ENCODE data around the gene HK2. TPM values are rescaled to one million over a fixed set of nuclear protein-coding genes. Genes with fewer than 3 reads are reported as not detected.

HK2 gene
- polyA plus RNA-seq, 1 donor = 2.8 TPM

- no CpG with 5 or more reads among the region's 4 CpGs for WGBS (ENCODE audit: insufficient coverage, low lambda C conversion rate)
- Histone ChIP-seq H3K27me3 (ENCODE audit: control insufficient read depth, insufficient read depth, low read length) (peaks cover 2% of the 10 kb centered on the region), H3K4me3 (ENCODE audit: low read length) (no peak overlapping the region), H3K9me3 (ENCODE audit: control insufficient read depth, low read depth, low read length) (no peaks in the 10 kb centered on the region), H3K36me3 (ENCODE audit: control insufficient read depth, insufficient read depth, low read length) (no peaks in the 10 kb centered on the region), H3K4me1 (ENCODE audit: control insufficient read depth, insufficient read depth, low read length) (no peaks in the 10 kb centered on the region), H3K27ac (ENCODE audit: low read length) (no peak overlapping the region)
- no peak for DNase-seq
These were observed 44.0 kb downstream of the HK2 start for GRCh38 chr2:74877781-74878433.

DNA sequence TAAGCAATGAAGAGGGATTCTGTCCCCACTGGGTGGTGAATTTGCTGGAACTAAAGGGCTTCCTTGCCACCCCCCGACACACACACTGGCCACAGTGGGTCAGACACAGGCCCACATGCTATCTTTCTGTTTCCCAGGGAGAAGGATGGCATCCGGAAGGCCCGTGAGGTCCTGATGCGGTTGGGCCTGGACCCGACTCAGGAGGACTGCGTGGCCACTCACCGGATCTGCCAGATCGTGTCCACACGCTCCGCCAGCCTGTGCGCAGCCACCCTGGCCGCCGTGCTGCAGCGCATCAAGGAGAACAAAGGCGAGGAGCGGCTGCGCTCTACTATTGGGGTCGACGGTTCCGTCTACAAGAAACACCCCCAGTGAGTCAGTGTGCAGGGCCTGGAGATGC, 44.6 kb downstream of the HK2 start:
- no CpG with 5 or more reads among the region's 20 CpGs for WGBS (ENCODE audit: insufficient coverage, low lambda C conversion rate)
- no peak overlapping the region for H3K4me3 ChIP-seq (ENCODE audit: low read length)
- no peaks in the 10 kb centered on the region for H3K4me1 ChIP-seq (ENCODE audit: control insufficient read depth, insufficient read depth, low read length)
- H3K27me3 ChIP-seq (ENCODE audit: control insufficient read depth, insufficient read depth, low read length) = peaks cover 2% of the 10 kb centered on the region
- no peak overlapping the region for H3K27ac ChIP-seq (ENCODE audit: low read length)
- no peak for DNase-seq
- no peaks in the 10 kb centered on the region for H3K9me3 ChIP-seq (ENCODE audit: control insufficient read depth, low read depth, low read length)
- H3K36me3 ChIP-seq (ENCODE audit: control insufficient read depth, insufficient read depth, low read length) = no peaks in the 10 kb centered on the region

- H3K9me3 ChIP-seq (ENCODE audit: control insufficient read depth, low read depth, low read length) = no peaks in the 10 kb centered on the region
- H3K4me3 ChIP-seq (ENCODE audit: low read length) = no peak overlapping the region
These were observed 46.3 kb downstream of the HK2 start for GRCh38 chr2:74880054-74880728.

DNA sequence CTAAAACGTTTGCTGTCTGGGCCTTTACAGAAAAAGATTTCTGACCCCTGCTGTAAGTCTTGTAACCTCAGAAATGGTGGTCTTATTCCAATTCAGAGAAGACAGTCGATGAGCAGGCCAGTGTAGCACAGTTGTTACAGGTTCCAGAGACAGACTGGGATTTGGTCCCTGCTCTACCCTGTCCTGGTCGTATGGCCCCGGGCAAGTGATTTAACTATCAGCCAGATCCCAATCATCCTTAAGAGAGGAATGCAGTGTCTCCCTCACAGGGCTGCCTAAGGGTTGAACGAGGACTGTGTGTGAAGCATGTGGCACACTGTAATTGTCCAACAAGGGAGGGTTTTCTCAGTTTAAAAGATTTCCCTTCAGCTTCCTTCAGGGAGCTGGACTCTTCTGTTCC, 47.2 kb downstream of the HK2 start:
- Histone ChIP-seq H3K27me3 (ENCODE audit: control insufficient read depth, insufficient read depth, low read length) (peaks cover 2% of the 10 kb centered on the region), H3K27ac (ENCODE audit: low read length) (no peak overlapping the region), H3K9me3 (ENCODE audit: control insufficient read depth, low read depth, low read length) (no peaks in the 10 kb centered on the region), H3K36me3 (ENCODE audit: control insufficient read depth, insufficient read depth, low read length) (no peaks in the 10 kb centered on the region), H3K4me1 (ENCODE audit: control insufficient read depth, insufficient read depth, low read length) (no peaks in the 10 kb centered on the region), H3K4me3 (ENCODE audit: low read length) (no peak overlapping the region)
- no peak for DNase-seq
- no CpG with 5 or more reads among the region's 5 CpGs for WGBS (ENCODE audit: insufficient coverage, low lambda C conversion rate)

More at GRCh38 chr2:74880054-74880728, 46.3 kb downstream of the HK2 start:
- no peaks in the 10 kb centered on the region for H3K36me3 ChIP-seq (ENCODE audit: control insufficient read depth, insufficient read depth, low read length)
- 90% methylated on average over 2 of the region's 24 CpGs for WGBS (ENCODE audit: insufficient coverage, low lambda C conversion rate)
- H3K4me1 ChIP-seq (ENCODE audit: control insufficient read depth, insufficient read depth, low read length) = no peaks in the 10 kb centered on the region
- H3K27me3 ChIP-seq (ENCODE audit: control insufficient read depth, insufficient read depth, low read length) = peaks cover 2% of the 10 kb centered on the region
- no peak for DNase-seq
- no peak overlapping the region for H3K27ac ChIP-seq (ENCODE audit: low read length)

- peaks cover 2% of the 10 kb centered on the region for H3K27me3 ChIP-seq (ENCODE audit: control insufficient read depth, insufficient read depth, low read length)
- no peak for DNase-seq
- H3K4me1 ChIP-seq (ENCODE audit: control insufficient read depth, insufficient read depth, low read length) = no peaks in the 10 kb centered on the region
- no peak overlapping the region for H3K27ac ChIP-seq (ENCODE audit: low read length)
- WGBS (ENCODE audit: insufficient coverage, low lambda C conversion rate) = no CpG with 5 or more reads among the region's 19 CpGs
- H3K9me3 ChIP-seq (ENCODE audit: control insufficient read depth, low read depth, low read length) = no peaks in the 10 kb centered on the region
- H3K36me3 ChIP-seq (ENCODE audit: control insufficient read depth, insufficient read depth, low read length) = peaks cover 2% of the 10 kb centered on the region
- H3K4me3 ChIP-seq (ENCODE audit: low read length) = no peak overlapping the region
These were observed 47.8 kb downstream of the HK2 start for GRCh38 chr2:74881626-74882298.

DNA sequence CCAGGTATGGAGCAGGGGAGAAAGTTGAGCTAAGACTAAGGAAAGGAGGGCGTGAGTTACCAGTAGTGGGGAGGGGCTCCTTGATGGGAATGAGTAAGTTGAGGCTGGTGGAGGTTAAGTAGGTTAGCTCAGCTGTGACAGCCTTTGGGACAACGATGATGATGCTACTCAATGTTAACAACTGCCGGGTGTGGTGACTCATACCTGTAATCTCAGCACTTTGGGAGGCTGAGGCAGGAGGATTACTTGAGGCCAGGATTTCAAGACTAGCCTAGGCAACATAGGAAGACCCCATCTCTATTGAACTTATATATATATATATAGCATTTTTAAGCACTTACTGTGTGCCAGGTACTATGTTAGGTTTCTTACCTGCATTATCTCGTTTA, 48.4 kb downstream of the HK2 start:
- no peak for DNase-seq
- no peak overlapping the region for H3K27ac ChIP-seq (ENCODE audit: low read length)
- no peak overlapping the region for H3K4me3 ChIP-seq (ENCODE audit: low read length)
- no peaks in the 10 kb centered on the region for H3K27me3 ChIP-seq (ENCODE audit: control insufficient read depth, insufficient read depth, low read length)
- peaks cover 2% of the 10 kb centered on the region for H3K36me3 ChIP-seq (ENCODE audit: control insufficient read depth, insufficient read depth, low read length)
- no CpG with 5 or more reads among the region's 4 CpGs for WGBS (ENCODE audit: insufficient coverage, low lambda C conversion rate)
- H3K4me1 ChIP-seq (ENCODE audit: control insufficient read depth, insufficient read depth, low read length) = no peaks in the 10 kb centered on the region
- no peaks in the 10 kb centered on the region for H3K9me3 ChIP-seq (ENCODE audit: control insufficient read depth, low read depth, low read length)

- no peaks in the 10 kb centered on the region for H3K9me3 ChIP-seq (ENCODE audit: control insufficient read depth, low read depth, low read length)
- no peak overlapping the region for H3K4me3 ChIP-seq (ENCODE audit: low read length)
- H3K27me3 ChIP-seq (ENCODE audit: control insufficient read depth, insufficient read depth, low read length) = no peaks in the 10 kb centered on the region
- DNase-seq = no peak
- H3K36me3 ChIP-seq (ENCODE audit: control insufficient read depth, insufficient read depth, low read length) = peaks cover 2% of the 10 kb centered on the region
- no peak overlapping the region for H3K27ac ChIP-seq (ENCODE audit: low read length)
- no peaks in the 10 kb centered on the region for H3K4me1 ChIP-seq (ENCODE audit: control insufficient read depth, insufficient read depth, low read length)
- no CpG with 5 or more reads among the region's 6 CpGs for WGBS (ENCODE audit: insufficient coverage, low lambda C conversion rate)
These were observed 49.1 kb downstream of the HK2 start for GRCh38 chr2:74883011-74883410.

- Histone ChIP-seq H3K4me3 (ENCODE audit: low read length) (no peak overlapping the region), H3K36me3 (ENCODE audit: control insufficient read depth, insufficient read depth, low read length) (peaks cover 4% of the 10 kb centered on the region), H3K4me1 (ENCODE audit: control insufficient read depth, insufficient read depth, low read length) (no peaks in the 10 kb centered on the region), H3K9me3 (ENCODE audit: control insufficient read depth, low read depth, low read length) (no peaks in the 10 kb centered on the region), H3K27ac (ENCODE audit: low read length) (no peak overlapping the region), H3K27me3 (ENCODE audit: control insufficient read depth, insufficient read depth, low read length) (no peaks in the 10 kb centered on the region)
- DNase-seq = no peak
- no CpG with 5 or more reads among the region's 5 CpGs for WGBS (ENCODE audit: insufficient coverage, low lambda C conversion rate)
These were observed 50.3 kb downstream of the HK2 start for GRCh38 chr2:74884118-74884762.

GRCh38 chr2:74884866-74885265, 50.9 kb downstream of the HK2 start:
- WGBS (ENCODE audit: insufficient coverage, low lambda C conversion rate) = no CpG with 5 or more reads among the region's 5 CpGs
- Histone ChIP-seq H3K27ac (ENCODE audit: low read length) (no peak overlapping the region), H3K27me3 (ENCODE audit: control insufficient read depth, insufficient read depth, low read length) (no peaks in the 10 kb centered on the region), H3K9me3 (ENCODE audit: control insufficient read depth, low read depth, low read length) (no peaks in the 10 kb centered on the region), H3K36me3 (ENCODE audit: control insufficient read depth, insufficient read depth, low read length) (peaks cover 4% of the 10 kb centered on the region), H3K4me1 (ENCODE audit: control insufficient read depth, insufficient read depth, low read length) (no peaks in the 10 kb centered on the region), H3K4me3 (ENCODE audit: low read length) (no peak overlapping the region)
- DNase-seq = no peak

DNA sequence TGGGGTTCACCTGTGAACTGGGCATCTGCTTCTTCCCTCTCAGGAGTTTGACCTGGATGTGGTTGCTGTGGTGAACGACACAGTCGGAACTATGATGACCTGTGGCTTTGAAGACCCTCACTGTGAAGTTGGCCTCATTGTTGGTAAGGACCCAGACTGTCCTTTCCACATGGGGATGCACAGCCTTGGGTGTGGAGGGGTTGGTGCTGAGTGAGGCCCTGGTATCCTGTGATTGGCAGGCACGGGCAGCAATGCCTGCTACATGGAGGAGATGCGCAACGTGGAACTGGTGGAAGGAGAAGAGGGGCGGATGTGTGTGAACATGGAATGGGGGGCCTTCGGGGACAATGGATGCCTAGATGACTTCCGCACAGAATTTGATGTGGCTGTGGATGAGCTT, 52.3 kb downstream of the HK2 start:
- H3K4me3 ChIP-seq (ENCODE audit: low read length) = no peak overlapping the region
- H3K36me3 ChIP-seq (ENCODE audit: control insufficient read depth, insufficient read depth, low read length) = peaks cover 4% of the 10 kb centered on the region
- no peak overlapping the region for H3K27ac ChIP-seq (ENCODE audit: low read length)
- no peaks in the 10 kb centered on the region for H3K27me3 ChIP-seq (ENCODE audit: control insufficient read depth, insufficient read depth, low read length)
- DNase-seq = no peak
- H3K4me1 ChIP-seq (ENCODE audit: control insufficient read depth, insufficient read depth, low read length) = no peaks in the 10 kb centered on the region
- WGBS (ENCODE audit: insufficient coverage, low lambda C conversion rate) = 100% methylated on average over 2 of the region's 8 CpGs
- H3K9me3 ChIP-seq (ENCODE audit: control insufficient read depth, low read depth, low read length) = no peaks in the 10 kb centered on the region
